ENCODE measurements around the gene PRR29.

Gene PRR29

DNA sequence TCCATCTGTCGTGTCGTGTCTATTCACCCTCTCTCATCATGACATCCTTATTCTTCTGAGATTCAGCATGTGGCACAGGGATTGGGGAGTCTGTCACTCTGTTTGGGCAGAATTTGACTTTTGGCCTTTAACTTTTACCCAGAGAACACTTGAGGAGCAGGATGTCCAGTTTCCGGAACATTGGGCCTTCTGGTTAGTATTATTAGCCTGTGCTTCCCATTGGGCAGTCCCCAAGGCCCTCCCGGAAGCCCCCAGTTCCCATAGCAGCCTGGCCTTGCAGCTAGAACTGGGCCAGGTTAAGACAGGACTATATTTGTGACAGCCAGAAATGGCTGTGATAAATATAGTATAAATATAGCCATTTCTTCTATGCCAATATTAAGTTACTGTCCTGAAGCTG lies 35.0 kb upstream of the PRR29 start:
- H3K4me3 ChIP-seq (replicated peaks; ENCODE audit: low read depth, low read length) = no peak overlapping the region
- TF ChIP-seq, protein P1, sequence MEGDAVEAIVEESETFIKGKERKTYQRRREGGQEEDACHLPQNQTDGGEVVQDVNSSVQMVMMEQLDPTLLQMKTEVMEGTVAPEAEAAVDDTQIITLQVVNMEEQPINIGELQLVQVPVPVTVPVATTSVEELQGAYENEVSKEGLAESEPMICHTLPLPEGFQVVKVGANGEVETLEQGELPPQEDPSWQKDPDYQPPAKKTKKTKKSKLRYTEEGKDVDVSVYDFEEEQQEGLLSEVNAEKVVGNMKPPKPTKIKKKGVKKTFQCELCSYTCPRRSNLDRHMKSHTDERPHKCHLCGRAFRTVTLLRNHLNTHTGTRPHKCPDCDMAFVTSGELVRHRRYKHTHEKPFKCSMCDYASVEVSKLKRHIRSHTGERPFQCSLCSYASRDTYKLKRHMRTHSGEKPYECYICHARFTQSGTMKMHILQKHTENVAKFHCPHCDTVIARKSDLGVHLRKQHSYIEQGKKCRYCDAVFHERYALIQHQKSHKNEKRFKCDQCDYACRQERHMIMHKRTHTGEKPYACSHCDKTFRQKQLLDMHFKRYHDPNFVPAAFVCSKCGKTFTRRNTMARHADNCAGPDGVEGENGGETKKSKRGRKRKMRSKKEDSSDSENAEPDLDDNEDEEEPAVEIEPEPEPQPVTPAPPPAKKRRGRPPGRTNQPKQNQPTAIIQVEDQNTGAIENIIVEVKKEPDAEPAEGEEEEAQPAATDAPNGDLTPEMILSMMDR (IDR thresholded peaks at IDR 0.05; ENCODE audit: low read length, missing control alignments) = no peak
- no peak for DNase-seq (ENCODE audit: low read depth)

DNA sequence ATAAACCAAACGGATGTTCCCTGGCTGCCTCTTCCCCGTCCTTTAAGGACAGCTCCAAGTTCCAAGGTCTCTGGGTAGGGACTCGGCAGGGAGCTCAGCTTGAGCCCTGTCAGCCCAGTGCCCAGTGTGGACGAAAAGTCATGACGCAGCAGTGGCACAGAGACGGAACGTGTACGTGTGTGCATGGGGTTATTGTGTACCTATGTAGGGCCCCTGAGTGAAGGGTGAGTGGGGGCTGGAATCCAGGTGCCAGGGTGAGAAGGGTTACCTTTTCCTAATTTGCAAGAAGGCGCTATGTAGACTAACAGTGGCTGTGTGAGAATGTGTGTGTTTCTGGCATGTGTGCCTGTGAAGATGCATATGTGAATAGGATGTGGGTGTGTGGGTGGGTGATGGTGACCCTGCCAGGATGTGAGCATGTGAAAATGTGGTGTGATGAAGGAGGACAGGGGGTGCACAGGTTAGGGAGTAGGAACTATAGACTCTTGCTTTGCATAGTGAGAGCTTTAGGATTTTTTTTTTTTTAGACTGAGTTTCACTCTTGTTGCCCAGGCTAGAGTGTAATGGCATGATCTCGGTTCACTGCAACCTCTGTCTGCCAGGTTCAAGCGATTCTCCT lies 31.4 kb upstream of the PRR29 start:
- no peak for DNase-seq (ENCODE audit: low read depth)
- no peak overlapping the region for H3K4me3 ChIP-seq (replicated peaks; ENCODE audit: low read depth, low read length)
- TF ChIP-seq, protein P1 (IDR thresholded peaks at IDR 0.05; ENCODE audit: low read length, missing control alignments) = no peak

- TF ChIP-seq, protein P1 (IDR thresholded peaks at IDR 0.05; ENCODE audit: low read length, missing control alignments) = no peak
Measured at GRCh38 chr17:63967953-63968352, 30.2 kb upstream of the PRR29 start.

GRCh38 chr17:63969278-63969677 lies 28.9 kb upstream of the PRR29 start:
- TF ChIP-seq, protein P1 (IDR thresholded peaks at IDR 0.05; ENCODE audit: low read length, missing control alignments) = no peak

More at GRCh38 chr17:63967953-63968352, 30.2 kb upstream of the PRR29 start:
- no peak for DNase-seq (ENCODE audit: low read depth)
- no peak overlapping the region for H3K4me3 ChIP-seq (replicated peaks; ENCODE audit: low read depth, low read length)

DNA sequence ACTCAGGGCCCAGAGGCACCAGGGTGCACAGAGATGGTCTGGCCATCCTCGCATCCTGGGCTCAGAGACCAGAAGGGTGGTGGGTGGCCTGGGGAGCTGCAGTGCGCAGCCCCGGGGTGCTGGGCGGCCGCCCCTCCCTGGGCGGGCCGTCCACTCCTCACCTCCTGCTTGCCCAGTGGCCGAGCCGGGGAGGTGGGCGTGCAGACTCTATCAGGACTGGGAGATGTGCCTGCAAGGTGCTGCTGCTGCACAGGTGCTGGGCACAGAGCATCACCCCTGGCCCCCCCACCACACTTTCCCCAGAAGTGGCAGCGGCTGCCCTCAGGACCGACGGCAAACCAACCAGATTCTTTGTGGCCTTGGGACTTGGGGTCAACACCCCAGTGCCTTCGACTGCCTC lies 25.4 kb upstream of the PRR29 start, which contains the start of gene SCN4A:
TSS of gene SCN4A (minus strand) at position 123 of the 400 bp plus-strand sequence. CDS start at position 46, 77 bp downstream.
- TF ChIP-seq, protein P1 (IDR thresholded peaks at IDR 0.05; ENCODE audit: low read length, missing control alignments) = no peak
- H3K4me3 ChIP-seq (replicated peaks; ENCODE audit: low read depth, low read length) = no peak within 1 kb of the TSS
- DNase-seq (ENCODE audit: low read depth) = no peak

More at GRCh38 chr17:63969278-63969677, 28.9 kb upstream of the PRR29 start:
- no peak for DNase-seq (ENCODE audit: low read depth)
- H3K4me3 ChIP-seq (replicated peaks; ENCODE audit: low read depth, low read length) = no peak overlapping the region

DNA sequence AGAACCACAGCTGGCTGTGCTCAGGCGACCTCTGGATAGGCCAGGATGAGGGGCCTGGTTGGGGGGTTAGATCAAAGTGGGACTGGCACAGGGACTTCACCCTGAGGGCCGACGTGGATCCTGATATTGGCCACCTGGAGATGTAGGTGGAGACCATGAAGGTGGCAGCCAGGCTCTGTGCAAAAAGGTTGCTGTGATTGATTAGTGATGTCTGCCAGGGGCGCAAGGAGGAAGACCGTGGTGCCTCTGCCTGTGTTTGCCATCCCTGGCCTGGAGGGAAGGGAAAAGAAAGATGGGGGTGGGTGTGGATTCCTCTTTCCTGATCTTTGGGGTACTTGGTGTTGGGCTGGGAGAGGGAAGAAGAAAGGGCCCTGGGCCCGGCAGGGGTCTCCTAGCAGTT lies 24.9 kb upstream of the PRR29 start:
- no peak overlapping the region for H3K4me3 ChIP-seq (replicated peaks; ENCODE audit: low read depth, low read length)
- TF ChIP-seq, protein P1 (IDR thresholded peaks at IDR 0.05; ENCODE audit: low read length, missing control alignments) = no peak
- no peak for DNase-seq (ENCODE audit: low read depth)
